DND-41 (cell line): ENCODE data around the gene KDELR1.

Experiments
- ATAC-seq: fragments of 200-7000 bp; cut with Tn5 transposase; 3 replicates; pipeline ENCODE4 v1.9.1; 2021; ENCODE audit warnings: low read depth; ENCODE audit not compliant: insufficient read depth
- DNase-seq: peaks from one replicate; pipeline ENCODE4 v3.0.0-alpha.2; 2020
- H2AFZ ChIP-seq: 2 replicates; pipeline ENCODE4 v1.6.0; 2012; ENCODE audit warnings: low read depth, low read length
- H3K27ac ChIP-seq: 2 replicates; pipeline ENCODE4 v1.5.1; 2012; ENCODE audit warnings: low read length, inconsistent platforms
- H3K27me3 ChIP-seq: fragments of 200-600 bp; sonication (generic); 2 replicates; pipeline ENCODE4 v1.6.0; 2012; ENCODE audit warnings: low read length, mild to moderate bottlenecking, inconsistent platforms; ENCODE audit not compliant: insufficient read depth, poor library complexity
- H3K36me3 ChIP-seq: 2 replicates; pipeline ENCODE4 v1.5.1; 2012; ENCODE audit warnings: low read length, inconsistent platforms; ENCODE audit not compliant: insufficient read depth
- H3K4me1 ChIP-seq: 2 replicates; pipeline ENCODE4 v1.5.1; 2012; ENCODE audit warnings: mild to moderate bottlenecking, low read length; ENCODE audit not compliant: insufficient read depth
- H3K4me2 ChIP-seq: 2 replicates; pipeline ENCODE4 v1.6.0; 2012; ENCODE audit warnings: mild to moderate bottlenecking, moderate library complexity, low read length, inconsistent platforms; ENCODE audit not compliant: insufficient read depth
- H3K4me3 ChIP-seq, 2 experiments: fragments of 200-600 bp in 1 of 2; shearing (Covaris generic) in 1 of 2; 2 replicates each; pipeline ENCODE4 v1.5.1; 2012 to 2016; ENCODE audit warnings: inconsistent platforms in 2 of 2, low read length in 2 of 2, mild to moderate bottlenecking in 2 of 2, low read depth in 1 of 2, moderate library complexity in 1 of 2
- H3K79me2 ChIP-seq: 2 replicates; pipeline ENCODE4 v1.6.0; 2012; ENCODE audit warnings: low read length, inconsistent platforms; ENCODE audit not compliant: insufficient read depth
- H3K9ac ChIP-seq: 2 replicates; pipeline ENCODE4 v1.6.0; 2012; ENCODE audit warnings: low read depth, mild to moderate bottlenecking, inconsistent platforms, low read length, moderate library complexity
- H3K9me3 ChIP-seq: 2 replicates; pipeline ENCODE4 v1.5.1; 2012; ENCODE audit warnings: low read length, moderate library complexity, mild to moderate bottlenecking, inconsistent platforms; ENCODE audit not compliant: insufficient read depth, severe bottlenecking
- H4K20me1 ChIP-seq: 2 replicates; pipeline ENCODE4 v1.6.0; 2012; ENCODE audit warnings: low read length; ENCODE audit not compliant: insufficient read depth
- CTCF ChIP-seq: IDR thresholded peaks from 2 replicates; pipeline ENCODE4 v1.5.1; 2012; ENCODE audit warnings: borderline replicate concordance, low read length, moderate library complexity, mild to moderate bottlenecking; ENCODE audit not compliant: poor library complexity, severe bottlenecking; ENCODE audit errors: extremely low read depth
- EZH2 ChIP-seq: IDR thresholded peaks from 3 replicates; pipeline ENCODE4 v1.6.1; 2012; ENCODE audit warnings: borderline replicate concordance, low read depth, mild to moderate bottlenecking, moderate library complexity, low read length, inconsistent platforms; ENCODE audit not compliant: severe bottlenecking

KDELR1 gene

GRCh38 chr19:48400018-48400742, 8.8 kb upstream of the KDELR1 start:
- Histone ChIP-seq H3K9ac (no peak overlapping the region), H3K4me2 (no peak overlapping the region), H3K4me1 (no peaks in the 10 kb centered on the region), H3K36me3 (no peaks in the 10 kb centered on the region), H3K79me2 (no peaks in the 10 kb centered on the region), H3K27me3 (peaks cover 23% of the 10 kb centered on the region), H3K9me3 (no peaks in the 10 kb centered on the region), H3K27ac (no peak overlapping the region), H2AFZ (no peak overlapping the region), H4K20me1 (no peaks in the 10 kb centered on the region), H3K4me3 (no peak overlapping the region)
- DNase-seq, result no peak
- peak; percentile 34; the same call in 1 of the 3 replicates for ATAC-seq
- TF ChIP-seq EZH2 (no peak), CTCF (no peak)

- no peak for TF ChIP-seq EZH2
- DNase-seq (no peak), ATAC-seq (no peak)
- Histone ChIP-seq H3K79me2 (no peaks in the 10 kb centered on the region), H3K36me3 (no peaks in the 10 kb centered on the region), H3K27me3 (peaks cover 38% of the 10 kb centered on the region), H3K9me3 (no peaks in the 10 kb centered on the region), H3K4me3 (no peak overlapping the region), H3K9ac (no peak overlapping the region), H2AFZ (no peak overlapping the region), H3K4me2 (no peak overlapping the region), H4K20me1 (no peaks in the 10 kb centered on the region), H3K4me1 (0 out of 2 replicates have a peak, but pooled peaks cover 4% of the 10 kb centered on the region), H3K27ac (no peak overlapping the region)
These were observed 7.3 kb upstream of the KDELR1 start for GRCh38 chr19:48398375-48399235.

GRCh38 chr19:48398102-48398374, 6.7 kb upstream of the KDELR1 start:
- Histone ChIP-seq H3K4me2 (no peak overlapping the region), H3K4me3 (no peak overlapping the region), H3K4me1 (0 out of 2 replicates have a peak, but pooled peaks cover 4% of the 10 kb centered on the region), H3K79me2 (no peaks in the 10 kb centered on the region), H3K27me3 (peaks cover 43% of the 10 kb centered on the region), H4K20me1 (no peaks in the 10 kb centered on the region), H3K36me3 (no peaks in the 10 kb centered on the region), H3K9ac (no peak overlapping the region), H2AFZ (no peak overlapping the region), H3K27ac (no peak overlapping the region), H3K9me3 (no peaks in the 10 kb centered on the region)
- TF ChIP-seq EZH2, result no peak
- TF ChIP-seq CTCF, result no peak
- ATAC-seq (no peak), DNase-seq (no peak)
